ENCODE results near the gene ZCCHC8.
A peak's percentile ranks its signal among the peaks of the same experiment; 100 is the strongest.

The ZCCHC8 gene

GRCh38 chr12:122422730-122423257 is 77.9 kb downstream of the ZCCHC8 start:
- DNase-seq, result peak; percentile 79

- DNase-seq, result peak; percentile 84
These were observed 78.7 kb downstream of the ZCCHC8 start, which contains the start of gene CLIP1 for GRCh38 chr12:122421821-122422729. CLIP1 (minus strand) TSS chr12:122422669; CDS start chr12:122380452, 42,217 bp downstream.
